Retinal pigment epithelial cell (primary cell): ENCODE measurements around the gene BTD.

ENCODE experiments used
- DNase-seq: peaks from one replicate; pipeline ENCODE4 v3.0.0-alpha.2; 2010; ENCODE audit warnings: low read depth
- H3K4me3 ChIP-seq: 2 replicates; pipeline ENCODE4 v1.5.1; 2011; ENCODE audit warnings: mild to moderate bottlenecking, low read length, control low read depth, moderate library complexity
- TF ChIP-seq, protein P1 (sequence below): conservative IDR thresholded peaks from 2 replicates; pipeline ENCODE4 v1.5.1; 2011; ENCODE audit warnings: low read depth, low read length, control low read depth, inconsistent platforms

The BTD gene

DNA sequence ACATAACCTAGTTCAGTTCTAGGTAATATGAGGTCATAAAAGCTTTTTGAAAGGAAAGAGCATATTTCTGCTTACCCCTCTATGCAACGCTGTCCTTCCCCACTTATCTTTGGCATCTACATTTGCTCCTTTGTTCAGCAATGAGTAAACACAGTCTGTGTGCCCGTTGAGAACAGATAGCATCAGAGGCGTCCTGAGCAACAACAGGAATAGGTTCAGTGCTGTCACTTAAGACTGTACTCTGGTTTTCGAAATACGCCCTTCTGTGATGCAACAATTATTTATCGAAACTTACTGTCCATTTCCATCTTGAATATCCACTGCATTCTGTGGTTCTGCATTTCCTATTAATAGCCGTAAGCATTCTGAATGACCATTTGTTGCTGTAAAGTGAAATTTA lies 84.4 kb downstream of the BTD start:
- DNase-seq = no peak
- TF ChIP-seq, protein P1, sequence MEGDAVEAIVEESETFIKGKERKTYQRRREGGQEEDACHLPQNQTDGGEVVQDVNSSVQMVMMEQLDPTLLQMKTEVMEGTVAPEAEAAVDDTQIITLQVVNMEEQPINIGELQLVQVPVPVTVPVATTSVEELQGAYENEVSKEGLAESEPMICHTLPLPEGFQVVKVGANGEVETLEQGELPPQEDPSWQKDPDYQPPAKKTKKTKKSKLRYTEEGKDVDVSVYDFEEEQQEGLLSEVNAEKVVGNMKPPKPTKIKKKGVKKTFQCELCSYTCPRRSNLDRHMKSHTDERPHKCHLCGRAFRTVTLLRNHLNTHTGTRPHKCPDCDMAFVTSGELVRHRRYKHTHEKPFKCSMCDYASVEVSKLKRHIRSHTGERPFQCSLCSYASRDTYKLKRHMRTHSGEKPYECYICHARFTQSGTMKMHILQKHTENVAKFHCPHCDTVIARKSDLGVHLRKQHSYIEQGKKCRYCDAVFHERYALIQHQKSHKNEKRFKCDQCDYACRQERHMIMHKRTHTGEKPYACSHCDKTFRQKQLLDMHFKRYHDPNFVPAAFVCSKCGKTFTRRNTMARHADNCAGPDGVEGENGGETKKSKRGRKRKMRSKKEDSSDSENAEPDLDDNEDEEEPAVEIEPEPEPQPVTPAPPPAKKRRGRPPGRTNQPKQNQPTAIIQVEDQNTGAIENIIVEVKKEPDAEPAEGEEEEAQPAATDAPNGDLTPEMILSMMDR = no peak
- H3K4me3 ChIP-seq = no peak overlapping the region

DNA sequence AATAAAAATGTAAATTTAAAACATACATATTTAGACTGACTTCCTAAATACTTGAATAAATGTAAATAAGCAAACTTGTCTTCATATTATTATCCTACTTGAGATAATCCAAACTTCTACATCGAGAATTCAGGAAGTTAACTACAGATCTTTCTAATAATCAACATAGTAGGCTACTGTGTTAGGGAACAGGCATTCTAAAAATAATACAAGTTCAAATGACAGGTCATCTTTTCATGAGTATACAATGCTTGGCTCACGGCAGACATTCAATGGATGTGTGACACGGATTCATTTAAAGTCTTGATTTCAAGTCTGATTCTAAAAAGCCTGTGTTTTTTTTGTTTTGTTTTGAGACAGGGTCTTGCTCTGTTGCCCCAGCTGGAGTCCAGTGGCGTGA lies 88.7 kb downstream of the BTD start:
- no peak overlapping the region for H3K4me3 ChIP-seq
- DNase-seq = no peak
- TF ChIP-seq, protein P1 = no peak

DNA sequence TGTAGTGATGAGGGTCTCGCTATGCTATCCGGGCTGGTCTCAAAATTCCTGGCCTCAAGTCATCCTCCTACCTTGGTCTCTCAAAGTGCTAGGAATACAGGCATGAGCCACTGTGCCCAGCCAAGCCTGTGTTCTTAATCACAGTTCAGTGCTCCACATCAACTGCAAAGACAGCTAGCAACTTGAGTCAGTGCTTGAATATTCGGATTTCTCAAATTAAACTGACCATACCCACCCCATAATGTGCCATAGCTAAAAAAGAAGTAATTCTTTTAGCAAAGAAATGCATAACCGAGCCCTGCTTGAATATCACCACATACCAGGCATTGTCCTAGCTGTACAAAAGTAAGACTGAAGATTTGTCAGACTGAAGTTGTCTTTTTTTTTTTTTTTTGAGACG lies 89.2 kb downstream of the BTD start:
- no peak for DNase-seq
- TF ChIP-seq, protein P1 = no peak

DNA sequence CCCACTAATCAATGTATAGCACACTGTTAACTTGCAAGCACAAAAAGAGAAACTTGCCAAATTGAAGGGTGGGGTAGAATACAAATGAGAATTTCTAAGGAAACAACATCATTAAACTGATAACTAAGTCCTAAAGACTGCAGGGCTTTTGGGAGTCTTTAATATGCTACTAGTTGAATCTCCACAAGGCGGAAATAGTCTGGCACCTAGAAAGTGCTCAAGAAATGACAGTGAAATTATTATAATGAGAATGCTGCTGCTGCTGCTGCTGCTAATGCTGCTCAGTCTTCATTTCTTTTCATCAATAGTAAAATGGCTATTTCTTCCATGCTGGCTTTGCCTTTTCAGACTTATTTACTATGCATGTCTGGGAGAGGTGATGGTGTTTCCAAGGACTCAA lies 91.8 kb downstream of the BTD start:
- TF ChIP-seq, protein P1 = peak; percentile 23
- no peak for DNase-seq
- H3K4me3 ChIP-seq = no peak overlapping the region

More for the DNA sequence above, 89.2 kb downstream of the BTD start:
- H3K4me3 ChIP-seq = no peak overlapping the region

DNA sequence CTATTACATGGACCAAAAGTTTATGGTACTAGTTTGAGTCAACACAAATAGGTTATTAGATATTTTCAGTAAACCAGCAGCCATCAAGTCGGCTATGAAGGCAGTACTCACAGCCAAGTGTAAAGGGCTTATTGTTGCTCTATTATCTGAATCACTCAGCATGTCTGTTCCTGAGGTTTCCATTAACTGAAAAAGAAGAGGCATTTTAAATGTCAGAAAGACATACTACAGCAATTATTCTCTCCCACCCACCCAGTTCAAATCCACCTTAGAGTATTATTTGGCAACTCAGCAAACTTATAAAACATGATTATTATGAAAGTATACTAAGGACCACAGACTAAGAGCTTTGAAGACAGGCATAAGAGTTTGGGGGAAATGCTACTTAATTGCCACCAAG lies 93.1 kb downstream of the BTD start:
- TF ChIP-seq, protein P1 = no peak

More for the DNA sequence above, 93.1 kb downstream of the BTD start:
- DNase-seq = no peak
- no peak overlapping the region for H3K4me3 ChIP-seq
